A549 treated with GW870086 at 1 μM for 4 hours (cell line): ENCODE results near the gene RFFL. TPM values are rescaled to one million over a fixed set of nuclear protein-coding genes. Genes with fewer than 3 reads are reported as not detected.

Source experiments
- total RNA-seq: library from RNA; stranded (reverse); fragments of 200-300 nt; extraction: Qiagen RNA extraction; gene quantifications from 5 replicates; pipeline ENCODE4 v1.2.3, GENCODE V29; 2022; ENCODE audit warnings: low read depth

RFFL gene
- total RNA-seq: 48.7 to 61.1 TPM (median 59.8 TPM) in 5 replicates

DNA sequence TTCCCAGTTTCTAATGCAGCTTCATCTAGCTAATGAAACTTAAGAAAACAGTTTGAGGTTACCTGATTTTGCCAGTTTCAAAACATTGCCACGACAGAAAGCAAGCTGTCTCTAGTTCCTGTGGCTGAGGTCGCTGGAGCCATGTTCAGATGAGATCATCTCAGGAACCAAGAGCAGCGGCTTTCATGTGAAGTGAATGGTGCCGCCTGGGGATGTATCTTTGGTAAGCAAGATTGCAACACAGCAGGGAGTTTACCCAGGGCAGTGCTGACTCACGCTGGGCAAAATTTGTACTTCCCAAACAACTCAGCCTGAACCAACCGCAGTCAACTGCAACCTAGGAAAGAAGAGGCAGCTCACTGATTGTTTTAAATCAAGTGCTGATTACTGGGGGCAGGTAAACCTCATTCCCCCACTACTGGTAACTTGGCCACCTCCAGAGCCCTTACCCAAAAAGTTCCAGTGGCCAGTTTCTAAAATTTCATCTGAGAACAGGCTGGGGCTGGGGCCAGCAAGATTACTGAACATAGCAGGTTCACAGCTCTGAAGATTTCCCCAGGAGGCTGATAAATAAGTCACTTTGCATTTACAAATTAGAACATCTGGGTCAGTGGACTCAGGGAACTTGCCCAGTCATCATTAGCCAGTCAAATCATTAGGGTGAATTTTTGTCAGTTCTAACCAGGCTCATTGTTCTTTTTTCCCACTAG, at the start of gene RFFL:
Gene RFFL (minus strand): TSS at position 194 of the 710 bp plus-strand sequence. CDS start 37,154 bp downstream, outside the sequence.

GRCh38 chr17:34980353-34980680, 83.2 kb downstream of the RFFL start, which contains the start of gene LIG3:
Gene LIG3 (plus strand): TSS chr17:34980512. CDS start chr17:34983006, 2,494 bp downstream.

GRCh38 chr17:34961093-34961911, 102.2 kb downstream of the RFFL start, which contains the start of the genes CCT6B and ZNF830:
Gene CCT6B (minus strand): TSS chr17:34961460. CDS start chr17:34961393, 67 bp downstream.
Gene ZNF830 (plus strand): TSS chr17:34961540. CDS start chr17:34961567, 27 bp downstream.

Other genes starting within 250 kb of the RFFL start
- gene CCT6B, start 102.2 kb downstream of the RFFL start, total RNA-seq: 0.80 to 1.9 TPM (median 1.8 TPM) in 5 replicates
- 12.9 to 15.1 TPM (median 14.4 TPM) in 5 replicates for gene ZNF830, start 102.2 kb downstream of the RFFL start, total RNA-seq
- 14.7 to 20.3 TPM (median 17.6 TPM) in 5 replicates for gene LIG3, start 83.2 kb downstream of the RFFL start, total RNA-seq
- 26.4 to 33.1 TPM (median 29.1 TPM) in 5 replicates for gene RAD51D, start 56.2 kb upstream of the RFFL start, total RNA-seq
- gene FNDC8, start 57.9 kb upstream of the RFFL start, total RNA-seq: not detected in 5 replicates
- gene NLE1, start 78.6 kb upstream of the RFFL start, total RNA-seq: 32.9 to 40.0 TPM (median 34.6 TPM) in 5 replicates
- gene UNC45B, start 84.1 kb upstream of the RFFL start, total RNA-seq: not detected in 5 replicates
- not detected in 5 replicates for gene SLC35G3, start 130.7 kb upstream of the RFFL start, total RNA-seq
- gene SLFN5, start 179.4 kb upstream of the RFFL start, total RNA-seq: 3.5 to 4.5 TPM (median 4.0 TPM) in 5 replicates